ENCODE results near the gene KRT1.

Gene KRT1

DNA sequence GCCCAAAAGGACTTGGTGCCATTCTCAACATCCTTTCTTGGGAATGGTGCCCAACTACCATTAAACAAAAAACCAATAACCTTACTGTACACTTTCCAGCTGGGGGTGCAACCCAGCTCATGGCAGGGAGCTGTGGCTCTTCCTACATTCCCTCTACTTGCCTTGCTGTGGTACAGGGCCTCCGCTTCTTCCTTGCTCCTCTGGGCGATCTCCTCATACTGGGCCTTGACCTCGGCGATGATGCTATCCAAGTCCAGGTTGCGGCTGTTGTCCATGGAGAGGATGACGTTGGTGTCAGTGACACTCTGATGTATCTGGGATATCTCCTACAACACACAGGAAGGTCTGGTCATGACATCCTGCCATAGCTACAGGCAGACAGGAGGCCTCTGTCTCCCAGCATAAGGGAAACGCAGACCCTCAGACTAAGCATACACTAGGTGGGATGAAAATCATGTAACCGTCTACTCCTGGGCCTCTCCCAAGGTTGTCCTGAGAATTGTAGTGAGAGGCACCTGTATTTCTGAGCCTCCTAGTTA lies 32.1 kb downstream of the KRT1 start:
- H2BK5ac ChIP-seq (ENCODE audit: low read length), result no peak overlapping the region
- H4K91ac ChIP-seq (ENCODE audit: low read depth, low read length, poor library complexity), result no peak overlapping the region
- no CpG with 5 or more reads among the region's 8 CpGs for WGBS, 2 donors (ENCODE audit: extremely low coverage in 2 of 2, insufficient read length in 2 of 2, insufficient replicate concordance in 1 of 2)

DNA sequence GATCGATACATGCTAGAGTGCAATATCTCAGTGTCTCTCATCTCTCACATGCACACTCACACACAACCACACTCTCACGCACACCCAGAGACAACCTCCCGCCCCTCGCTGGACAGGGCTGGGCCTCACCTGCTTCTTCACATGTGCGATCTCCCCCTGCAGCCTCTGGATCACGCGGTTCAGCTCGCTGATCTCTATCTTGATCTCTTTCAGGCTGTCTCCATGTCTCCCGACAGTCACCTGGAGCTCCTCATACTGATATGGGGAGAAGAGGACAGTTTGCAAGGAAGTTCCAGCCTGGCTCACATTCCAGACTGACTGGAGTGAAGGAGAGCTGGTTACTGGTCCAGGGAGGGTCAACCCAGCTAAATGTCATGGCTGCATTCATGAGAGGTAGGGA lies 32.6 kb downstream of the KRT1 start:
- Histone ChIP-seq H3K27ac (replicated peaks; ENCODE audit: low read length) (no peak overlapping the region), H3K36me3 (replicated peaks in 1 of 2; ENCODE audit: control insufficient read depth in 2 of 2, insufficient read depth in 2 of 2, low read length in 2 of 2) (no peaks in the 10 kb centered on the region)

More for the DNA sequence above, 32.1 kb downstream of the KRT1 start:
- Histone ChIP-seq H3K4ac (ENCODE audit: low read length) (no peak overlapping the region), H3K27ac (replicated peaks; ENCODE audit: low read length) (no peak overlapping the region), H3K14ac (ENCODE audit: low read length) (no peak overlapping the region), H2AK5ac (ENCODE audit: low read depth, low read length) (no peak overlapping the region), H2AFZ (ENCODE audit: low read length) (no peak overlapping the region), H3K9ac (ENCODE audit: low read depth, low read length, poor library complexity) (no peak overlapping the region), H3K9me3 (replicated peaks in 1 of 2; ENCODE audit: control insufficient read depth in 2 of 2, insufficient read depth in 1 of 2, low read depth in 1 of 2, low read length in 2 of 2) (peaks cover 0 to 2% of the 10 kb centered on the region in 2 donors), H2BK120ac (ENCODE audit: low read depth, low read length) (no peak overlapping the region), H3K4me2 (ENCODE audit: insufficient read depth, low read length, poor library complexity, severe bottlenecking) (no peak overlapping the region), H3K79me1 (ENCODE audit: low read depth, low read length) (no peaks in the 10 kb centered on the region), H2BK15ac (ENCODE audit: low read length) (no peak overlapping the region), H4K8ac (ENCODE audit: low read depth, low read length) (no peak overlapping the region), H3K27me3 (ENCODE audit: control insufficient read depth in 3 of 3, insufficient read depth in 3 of 3, low read depth in 1 of 3, low read length in 3 of 3) (peaks cover 0 to 10% (median 0%) of the 10 kb centered on the region in 3 experiments), H3K4me1 (ENCODE audit: control insufficient read depth in 2 of 2, insufficient read depth in 1 of 2, low read depth in 1 of 2, low read length in 2 of 2) (peaks cover 0 to 3% of the 10 kb centered on the region in 2 donors), H3K23ac (ENCODE audit: low read depth, low read length, poor library complexity) (no peak overlapping the region), H3K4me3 (ENCODE audit: low read length in 2 of 2) (no peak overlapping the region), H3K36me3 (replicated peaks in 1 of 2; ENCODE audit: control insufficient read depth in 2 of 2, insufficient read depth in 2 of 2, low read length in 2 of 2) (no peaks in the 10 kb centered on the region), H3K18ac (ENCODE audit: low read length) (no peak overlapping the region), H2BK12ac (ENCODE audit: low read length) (no peak overlapping the region)
- no peak for DNase-seq (ENCODE audit: low spot score)

DNA sequence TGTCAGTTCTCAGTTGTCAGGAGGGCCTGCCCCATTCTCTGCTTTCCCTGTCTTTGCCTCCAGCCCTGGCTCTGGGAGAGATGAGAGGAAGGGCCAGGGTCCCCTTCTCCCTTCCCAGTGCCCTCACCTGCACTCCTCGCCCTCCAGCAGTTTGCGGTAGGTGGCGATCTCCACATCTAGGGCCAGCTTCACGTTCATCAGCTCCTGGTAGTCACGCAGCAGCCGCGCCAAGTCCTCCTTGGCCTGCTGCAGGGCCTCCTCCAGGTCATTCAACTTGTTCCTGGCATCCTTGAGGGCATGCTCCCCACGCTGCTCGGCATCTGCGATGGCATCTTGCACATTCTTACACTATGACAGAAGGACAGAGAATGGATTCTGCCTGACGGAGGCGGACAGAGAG lies 33.6 kb downstream of the KRT1 start:
- Histone ChIP-seq H3K23ac (ENCODE audit: low read depth, low read length, poor library complexity) (peak overlapping the region; percentile 13), H3K4me2 (ENCODE audit: insufficient read depth, low read length, poor library complexity, severe bottlenecking) (no peak overlapping the region), H3K27me3 (ENCODE audit: control insufficient read depth in 3 of 3, insufficient read depth in 3 of 3, low read depth in 1 of 3, low read length in 3 of 3) (peaks cover 0 to 10% (median 0%) of the 10 kb centered on the region in 3 experiments), H2BK15ac (ENCODE audit: low read length) (no peak overlapping the region), H3K4me3 (ENCODE audit: low read length in 2 of 2) (no peak overlapping the region), H4K91ac (ENCODE audit: low read depth, low read length, poor library complexity) (no peak overlapping the region), H3K27ac (replicated peaks; ENCODE audit: low read length) (no peak overlapping the region), H2BK5ac (ENCODE audit: low read length) (no peak overlapping the region), H3K9ac (ENCODE audit: low read depth, low read length, poor library complexity) (no peak overlapping the region), H2BK120ac (ENCODE audit: low read depth, low read length) (no peak overlapping the region), H3K36me3 (replicated peaks in 1 of 2; ENCODE audit: control insufficient read depth in 2 of 2, insufficient read depth in 2 of 2, low read length in 2 of 2) (no peaks in the 10 kb centered on the region), H3K18ac (ENCODE audit: low read length) (no peak overlapping the region), H3K9me3 (replicated peaks in 1 of 2; ENCODE audit: control insufficient read depth in 2 of 2, insufficient read depth in 1 of 2, low read depth in 1 of 2, low read length in 2 of 2) (no peaks in the 10 kb centered on the region), H2AFZ (ENCODE audit: low read length) (no peak overlapping the region), H3K79me1 (ENCODE audit: low read depth, low read length) (no peaks in the 10 kb centered on the region), H3K4me1 (ENCODE audit: control insufficient read depth in 2 of 2, insufficient read depth in 1 of 2, low read depth in 1 of 2, low read length in 2 of 2) (peaks cover 0 to 9% of the 10 kb centered on the region in 2 donors), H2AK5ac (ENCODE audit: low read depth, low read length) (no peak overlapping the region), H2BK12ac (ENCODE audit: low read length) (no peak overlapping the region), H4K8ac (ENCODE audit: low read depth, low read length) (no peak overlapping the region), H3K4ac (ENCODE audit: low read length) (no peak overlapping the region), H3K14ac (ENCODE audit: low read length) (no peak overlapping the region)
- no peak for DNase-seq (ENCODE audit: low spot score)
- WGBS, 2 donors (ENCODE audit: extremely low coverage in 2 of 2, insufficient read length in 2 of 2, insufficient replicate concordance in 1 of 2), result no CpG with 5 or more reads among the region's 12 CpGs

More for the DNA sequence above, 32.6 kb downstream of the KRT1 start:
- Histone ChIP-seq H2BK15ac (ENCODE audit: low read length) (no peak overlapping the region), H3K4ac (ENCODE audit: low read length) (no peak overlapping the region), H3K79me1 (ENCODE audit: low read depth, low read length) (no peaks in the 10 kb centered on the region), H4K91ac (ENCODE audit: low read depth, low read length, poor library complexity) (no peak overlapping the region), H3K4me2 (ENCODE audit: insufficient read depth, low read length, poor library complexity, severe bottlenecking) (no peak overlapping the region), H2BK120ac (ENCODE audit: low read depth, low read length) (no peak overlapping the region), H3K27me3 (ENCODE audit: control insufficient read depth in 3 of 3, insufficient read depth in 3 of 3, low read depth in 1 of 3, low read length in 3 of 3) (peaks cover 0 to 10% (median 0%) of the 10 kb centered on the region in 3 experiments), H2BK12ac (ENCODE audit: low read length) (no peak overlapping the region), H3K23ac (ENCODE audit: low read depth, low read length, poor library complexity) (no peak overlapping the region), H3K14ac (ENCODE audit: low read length) (no peak overlapping the region), H3K9ac (ENCODE audit: low read depth, low read length, poor library complexity) (no peak overlapping the region), H2AFZ (ENCODE audit: low read length) (no peak overlapping the region), H2AK5ac (ENCODE audit: low read depth, low read length) (no peak overlapping the region), H3K18ac (ENCODE audit: low read length) (no peak overlapping the region), H2BK5ac (ENCODE audit: low read length) (no peak overlapping the region), H4K8ac (ENCODE audit: low read depth, low read length) (no peak overlapping the region), H3K9me3 (replicated peaks in 1 of 2; ENCODE audit: control insufficient read depth in 2 of 2, insufficient read depth in 1 of 2, low read depth in 1 of 2, low read length in 2 of 2) (peaks cover 0 to 2% of the 10 kb centered on the region in 2 donors), H3K4me1 (ENCODE audit: control insufficient read depth in 2 of 2, insufficient read depth in 1 of 2, low read depth in 1 of 2, low read length in 2 of 2) (peaks cover 0 to 3% of the 10 kb centered on the region in 2 donors), H3K4me3 (ENCODE audit: low read length in 2 of 2) (no peak overlapping the region)
- no CpG with 5 or more reads among the region's 9 CpGs for WGBS, 2 donors (ENCODE audit: extremely low coverage in 2 of 2, insufficient read length in 2 of 2, insufficient replicate concordance in 1 of 2)
- DNase-seq (ENCODE audit: low spot score), result no peak

DNA sequence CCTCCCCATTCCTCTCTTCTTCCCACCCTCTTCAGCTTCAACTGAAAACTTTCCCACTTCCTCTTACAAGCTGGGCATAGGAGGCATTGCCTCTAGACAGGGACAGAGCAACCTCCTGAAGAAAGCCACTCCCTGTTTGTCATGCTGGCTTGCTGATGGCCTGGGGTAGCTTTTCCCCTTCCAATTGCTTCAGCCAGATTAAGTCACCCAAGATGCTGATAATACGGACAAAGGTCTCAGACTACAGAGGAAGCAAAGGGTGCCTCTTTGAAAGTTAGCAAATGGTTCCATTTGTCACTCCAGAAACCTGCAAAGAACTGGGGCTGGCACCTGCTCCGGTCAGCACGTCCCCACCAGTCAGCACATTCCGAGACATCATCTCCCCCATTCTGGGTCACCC lies 34.2 kb downstream of the KRT1 start:
- H2BK120ac ChIP-seq (ENCODE audit: low read depth, low read length), result no peak overlapping the region
- no peak overlapping the region for H2AK5ac ChIP-seq (ENCODE audit: low read depth, low read length)
- no peak for DNase-seq (ENCODE audit: low spot score)
- H3K79me1 ChIP-seq (ENCODE audit: low read depth, low read length), result no peaks in the 10 kb centered on the region
- no peak overlapping the region for H3K4ac ChIP-seq (ENCODE audit: low read length)
- no peak overlapping the region for H3K4me3 ChIP-seq (ENCODE audit: low read length in 2 of 2)
- no peak overlapping the region for H3K23ac ChIP-seq (ENCODE audit: low read depth, low read length, poor library complexity)
- no peak overlapping the region for H2BK15ac ChIP-seq (ENCODE audit: low read length)
- H3K4me1 ChIP-seq (ENCODE audit: control insufficient read depth in 2 of 2, insufficient read depth in 1 of 2, low read depth in 1 of 2, low read length in 2 of 2), result peaks cover 0 to 9% of the 10 kb centered on the region in 2 donors
- no peak overlapping the region for H3K18ac ChIP-seq (ENCODE audit: low read length)
- H3K27ac ChIP-seq (replicated peaks; ENCODE audit: low read length), result no peak overlapping the region
- WGBS, 2 donors (ENCODE audit: extremely low coverage in 2 of 2, insufficient read length in 2 of 2, insufficient replicate concordance in 1 of 2), result no CpG with 5 or more reads among the region's 4 CpGs
- H3K14ac ChIP-seq (ENCODE audit: low read length), result no peak overlapping the region
- H2BK12ac ChIP-seq (ENCODE audit: low read length), result no peak overlapping the region
- no peaks in the 10 kb centered on the region for H3K36me3 ChIP-seq (replicated peaks in 1 of 2; ENCODE audit: control insufficient read depth in 2 of 2, insufficient read depth in 2 of 2, low read length in 2 of 2)
- peaks cover 0 to 10% (median 0%) of the 10 kb centered on the region in 3 experiments for H3K27me3 ChIP-seq (ENCODE audit: control insufficient read depth in 3 of 3, insufficient read depth in 3 of 3, low read depth in 1 of 3, low read length in 3 of 3)
- H3K9ac ChIP-seq (ENCODE audit: low read depth, low read length, poor library complexity), result no peak overlapping the region
- H4K8ac ChIP-seq (ENCODE audit: low read depth, low read length), result no peak overlapping the region
- H3K4me2 ChIP-seq (ENCODE audit: insufficient read depth, low read length, poor library complexity, severe bottlenecking), result no peak overlapping the region
- no peak overlapping the region for H4K91ac ChIP-seq (ENCODE audit: low read depth, low read length, poor library complexity)
- H3K9me3 ChIP-seq (replicated peaks in 1 of 2; ENCODE audit: control insufficient read depth in 2 of 2, insufficient read depth in 1 of 2, low read depth in 1 of 2, low read length in 2 of 2), result no peaks in the 10 kb centered on the region
- no peak overlapping the region for H2BK5ac ChIP-seq (ENCODE audit: low read length)
- H2AFZ ChIP-seq (ENCODE audit: low read length), result no peak overlapping the region

Measured in neuronal stem cell (in vitro differentiated cells).